Hepatocyte (in vitro differentiated cells): ENCODE results near the gene LRRC40.

Source experiments
- CTCF ChIP-seq: fragments of 200-600 bp; sonication (generic); IDR thresholded peaks from 2 replicates; pipeline ENCODE4 v1.5.1; 2016; ENCODE audit warnings: antibody characterized with exemption, mild to moderate bottlenecking; ENCODE audit not compliant: poor library complexity
- EZH2 ChIP-seq: fragments of 200-600 bp; sonication (generic); IDR thresholded peaks from 2 replicates; pipeline ENCODE4 v1.6.1; 2016; ENCODE audit warnings: antibody characterized with exemption, mild to moderate bottlenecking, borderline replicate concordance
- EZH2phosphoT487 ChIP-seq: fragments of 200-600 bp; sonication (generic); IDR thresholded peaks from one replicate; pipeline ENCODE4 v1.6.1; 2018; ENCODE audit warnings: antibody characterized with exemption, mild to moderate bottlenecking, low read depth, moderate library complexity; ENCODE audit not compliant: unreplicated experiment, severe bottlenecking

GRCh38 chr1:70140894-70141293 lies 64.5 kb downstream of the LRRC40 start:
- no peak for TF ChIP-seq CTCF
- TF ChIP-seq EZH2, result no peak
- TF ChIP-seq EZH2phosphoT487, result no peak
